Left colon (tissue), 2 donors: Measurements from ENCODE around the gene KCNG2. TPM values are rescaled to one million over a fixed set of nuclear protein-coding genes. Genes with fewer than 3 reads are reported as not detected.

Source experiments
- ATAC-seq: fragments of 200-7000 bp; cut with Tn5 transposase; one replicate; pipeline ENCODE4 v1.9.1; 2020; ENCODE audit warnings: mild to moderate bottlenecking, moderate library complexity
- DNase-seq, 2 donors: peaks; one replicate each; pipeline ENCODE4 v3.0.0-alpha.2; 2020
- intact Hi-C, 2 donors: fragments of 100-400 bp; cut with DNase I in 1 of 2; cut with micrococcal nuclease in 1 of 2; formaldehyde crosslinking; loops; one replicate each; pipeline versions ENCODE4 v1.11.2 to v1.14.0; 2022; cut with DNase I, micrococcal nuclease
- total RNA-seq, 2 donors: library from RNA; stranded (reverse); fragmentation: NEBNext Ultra II Directional; extraction: Animal tissue kit (Norgen Biotek cat#: 25700); gene quantifications; one replicate each; pipeline ENCODE4 v1.2.1, GENCODE V29; 2021
- donor health status: DM: no; HTN: no; CAD: no.
- donor health status: DM: yes; HTN: yes; CAD: no.

Gene KCNG2
- total RNA-seq, 2 donors from 2014 or later, result not detected

- intact Hi-C loops, result no loop called here
- ATAC-seq (no peak), DNase-seq (peak in 1 of 2 donors; percentile 8)
These were observed 5.4 kb upstream of the KCNG2 start for GRCh38 chr18:79792096-79792987.

GRCh38 chr18:79792988-79793355 is 4.8 kb upstream of the KCNG2 start:
- intact Hi-C loops, result no loop called here
- no peak for ATAC-seq

GRCh38 chr18:79794846-79795245 is 2.9 kb upstream of the KCNG2 start:
- intact Hi-C loops, result no loop called here
- no peak for DNase-seq
- ATAC-seq, result no peak

More at GRCh38 chr18:79792988-79793355, 4.8 kb upstream of the KCNG2 start:
- peak in 1 of 2 donors; percentile 21 for DNase-seq

- ATAC-seq, result no peak
- intact Hi-C loops, result no loop called here
- DNase-seq, result no peak
These were observed 2.3 kb upstream of the KCNG2 start for GRCh38 chr18:79795446-79795845.

GRCh38 chr18:79796016-79796415 is 1.7 kb upstream of the KCNG2 start:
- DNase-seq, result no peak
- no peak for ATAC-seq
- intact Hi-C loops, result no loop called here

GRCh38 chr18:79796531-79797405 is 970 bp upstream of the KCNG2 start:
- intact Hi-C loops, result no loop called here
- DNase-seq (no peak), ATAC-seq (no peak)

GRCh38 chr18:79798346-79798998 is 734 bp downstream of the KCNG2 start:
- intact Hi-C loops, result no loop called here
- ATAC-seq, result peak; percentile 25
- DNase-seq, result no peak

GRCh38 chr18:79798999-79799370 is 1.2 kb downstream of the KCNG2 start:
- intact Hi-C loops, result no loop called here
- ATAC-seq (peak; percentile 78), DNase-seq (peak in 1 of 2 donors; percentile 14)

- intact Hi-C loops, result no loop called here
- ATAC-seq (no peak), DNase-seq (no peak)
These were observed 2.1 kb downstream of the KCNG2 start for GRCh38 chr18:79799619-79800370.

GRCh38 chr18:79800371-79801180 is 2.8 kb downstream of the KCNG2 start:
- intact Hi-C loops, result no loop called here
- DNase-seq (no peak), ATAC-seq (no peak)

- DNase-seq (no peak), ATAC-seq (no peak)
- intact Hi-C loops, result no loop called here
These were observed 3.5 kb downstream of the KCNG2 start for GRCh38 chr18:79801217-79801616.

GRCh38 chr18:79801641-79802040 is 3.9 kb downstream of the KCNG2 start:
- no peak for ATAC-seq
- DNase-seq, result no peak
- intact Hi-C loops, result no loop called here

GRCh38 chr18:79802298-79802697 is 4.6 kb downstream of the KCNG2 start:
- no peak for ATAC-seq
- intact Hi-C loops, result no loop called here
- DNase-seq, result no peak

- intact Hi-C loops, result no loop called here
- DNase-seq, result no peak
These were observed 5.9 kb downstream of the KCNG2 start for GRCh38 chr18:79803611-79804051.

GRCh38 chr18:79804130-79804787 is 6.5 kb downstream of the KCNG2 start:
- DNase-seq (no peak), ATAC-seq (no peak)
- intact Hi-C loops, result no loop called here

More at GRCh38 chr18:79803611-79804051, 5.9 kb downstream of the KCNG2 start:
- no peak for ATAC-seq

- DNase-seq (no peak), ATAC-seq (no peak)
- intact Hi-C loops, result no loop called here
These were observed 7.6 kb downstream of the KCNG2 start for GRCh38 chr18:79805211-79805887.
